OCI-LY3 (cell line): ENCODE measurements around the gene PHC2.

Experiments used
- H2AFZ ChIP-seq: fragments of 200-600, 300-600 bp; shearing (Covaris generic); 2 replicates; pipeline ENCODE4 v1.6.0; 2014; ENCODE audit warnings: antibody characterized with exemption, low read depth, low read length
- H3K27ac ChIP-seq: fragments of 200-600, 300-600 bp; sonication (generic); 2 replicates; pipeline ENCODE4 v1.5.1; 2014; ENCODE audit warnings: mild to moderate bottlenecking, low read length, moderate library complexity, mixed read lengths
- H3K27me3 ChIP-seq: fragments of 200-600, 300-600 bp; sonication (generic); 2 replicates; pipeline ENCODE4 v1.6.1; 2014; ENCODE audit warnings: low read depth, low read length, mixed read lengths
- H3K36me3 ChIP-seq: fragments of 200-600, 300-600 bp; sonication (generic); replicated peaks from 2 replicates; pipeline ENCODE3; 2014; ENCODE audit warnings: low read depth, low read length, mixed read lengths
- H3K4me1 ChIP-seq: fragments of 300-600, 200-600 bp; sonication (generic); 2 replicates; pipeline ENCODE4 v1.6.1; 2014; ENCODE audit warnings: low read length, mixed read lengths
- H3K4me2 ChIP-seq: fragments of 200-600, 300-600 bp; sonication (generic); 2 replicates; pipeline ENCODE4 v1.6.1; 2014; ENCODE audit warnings: low read length, mixed read lengths
- H3K4me3 ChIP-seq: fragments of 300-600, 200-600 bp; sonication (generic); 2 replicates; pipeline ENCODE4 v1.5.1; 2014; ENCODE audit warnings: antibody characterized with exemption, mild to moderate bottlenecking, low read length, moderate library complexity
- H3K79me2 ChIP-seq: fragments of 300-600, 200-600 bp; shearing (Covaris generic); 2 replicates; pipeline ENCODE4 v1.6.1; 2014; ENCODE audit warnings: mild to moderate bottlenecking, low read length, mixed read lengths
- H3K9ac ChIP-seq: fragments of 300-600, 200-600 bp; shearing (Covaris generic); 2 replicates; pipeline ENCODE4 v1.6.0; 2014; ENCODE audit warnings: mild to moderate bottlenecking, low read length, moderate library complexity
- H3K9me3 ChIP-seq: fragments of 200-600, 300-600 bp; shearing (Covaris generic); 2 replicates; pipeline ENCODE4 v1.6.1; 2014; ENCODE audit warnings: low read length, mixed read lengths; ENCODE audit not compliant: insufficient read depth
- H4K20me1 ChIP-seq: fragments of 200-600, 300-600 bp; sonication (generic); 2 replicates; pipeline ENCODE4 v1.6.1; 2016; ENCODE audit warnings: low read length, mixed read lengths; ENCODE audit not compliant: insufficient read depth
- CTCF ChIP-seq: fragments of 200-600, 300-600 bp; sonication (generic); IDR thresholded peaks from 2 replicates; pipeline ENCODE4 v1.5.1; 2014; ENCODE audit warnings: antibody characterized with exemption, low read length, low read depth
- EZH2phosphoT487 ChIP-seq: fragments of 200-600 bp; shearing (Covaris generic); IDR thresholded peaks from 2 replicates; pipeline ENCODE4 v1.6.1; 2018; ENCODE audit warnings: antibody characterized with exemption, mixed run types, low read depth

PHC2 gene

GRCh38 chr1:33328817-33329216 lies 102.1 kb downstream of the PHC2 start:
- no peaks in the 10 kb centered on the region for H3K79me2 ChIP-seq
- H3K36me3 ChIP-seq, result peaks cover 7% of the 10 kb centered on the region
- H2AFZ ChIP-seq, result no peak overlapping the region
- no peaks in the 10 kb centered on the region for H3K9me3 ChIP-seq
- TF ChIP-seq EZH2phosphoT487 (no peak), CTCF (no peak)
- no peak overlapping the region for H3K27ac ChIP-seq
- no peaks in the 10 kb centered on the region for H4K20me1 ChIP-seq
- H3K4me1 ChIP-seq, result no peaks in the 10 kb centered on the region
- no peak overlapping the region for H3K9ac ChIP-seq
- no peak overlapping the region for H3K4me3 ChIP-seq
- H3K27me3 ChIP-seq, result no peaks in the 10 kb centered on the region
- no peak overlapping the region for H3K4me2 ChIP-seq

DNA sequence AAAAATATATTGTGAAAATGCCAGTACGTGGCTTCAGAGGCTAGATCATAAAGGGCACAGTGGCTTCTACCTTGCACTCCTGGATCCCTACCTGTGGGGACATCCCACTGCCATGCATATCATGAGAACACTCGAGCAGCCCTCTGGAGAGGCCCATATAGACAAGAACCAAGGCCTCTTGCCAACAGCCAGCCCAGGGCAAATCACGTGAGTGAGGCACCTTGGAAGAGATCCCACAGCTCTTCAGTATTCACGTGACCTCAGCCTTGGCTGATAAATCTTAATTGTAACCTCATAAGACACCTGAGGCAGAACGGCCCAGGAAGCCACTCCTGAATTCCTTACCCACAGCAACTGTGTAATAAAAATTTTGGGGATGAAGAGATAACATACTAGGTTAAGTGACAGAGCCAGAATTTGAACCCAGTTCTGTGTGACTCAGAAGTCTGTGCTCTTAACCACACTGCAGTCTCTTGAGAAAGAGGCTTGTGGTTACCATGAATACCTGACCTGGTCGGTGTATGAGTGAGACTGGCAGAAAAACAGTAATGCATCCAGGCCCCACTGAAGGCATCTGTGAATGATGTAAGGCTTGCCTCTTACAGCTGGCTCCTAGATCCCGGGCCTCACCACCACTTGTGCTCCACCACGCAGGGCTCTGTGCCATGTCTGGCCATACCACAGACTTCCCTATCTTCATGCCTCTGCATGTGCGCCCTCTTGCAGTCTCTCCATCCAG lies 103.1 kb downstream of the PHC2 start:
- Histone ChIP-seq H3K9me3 (no peaks in the 10 kb centered on the region), H3K9ac (no peak overlapping the region), H3K27me3 (no peaks in the 10 kb centered on the region), H2AFZ (no peak overlapping the region), H3K4me2 (no peak overlapping the region), H3K36me3 (peaks cover 7% of the 10 kb centered on the region), H3K27ac (no peak overlapping the region), H3K4me3 (no peak overlapping the region), H3K4me1 (no peaks in the 10 kb centered on the region), H3K79me2 (no peaks in the 10 kb centered on the region), H4K20me1 (no peaks in the 10 kb centered on the region)
- TF ChIP-seq EZH2phosphoT487, result no peak
- TF ChIP-seq CTCF, result no peak

GRCh38 chr1:33326785-33327184 lies 104.1 kb downstream of the PHC2 start:
- H3K27me3 ChIP-seq, result no peaks in the 10 kb centered on the region
- no peak overlapping the region for H3K9ac ChIP-seq
- no peaks in the 10 kb centered on the region for H3K79me2 ChIP-seq
- no peak overlapping the region for H3K4me3 ChIP-seq
- H2AFZ ChIP-seq, result no peak overlapping the region
- no peak overlapping the region for H3K4me2 ChIP-seq
- no peaks in the 10 kb centered on the region for H3K4me1 ChIP-seq
- H3K36me3 ChIP-seq, result peaks cover 7% of the 10 kb centered on the region
- no peaks in the 10 kb centered on the region for H4K20me1 ChIP-seq
- no peak overlapping the region for H3K27ac ChIP-seq
- TF ChIP-seq EZH2phosphoT487 (no peak), CTCF (no peak)
- no peaks in the 10 kb centered on the region for H3K9me3 ChIP-seq

GRCh38 chr1:33324677-33325575 lies 106.0 kb downstream of the PHC2 start:
- Histone ChIP-seq H3K36me3 (peaks cover 7% of the 10 kb centered on the region), H3K9me3 (no peaks in the 10 kb centered on the region), H3K27ac (no peak overlapping the region), H3K9ac (no peak overlapping the region), H3K4me3 (no peak overlapping the region), H3K27me3 (no peaks in the 10 kb centered on the region), H3K4me1 (no peaks in the 10 kb centered on the region), H4K20me1 (no peaks in the 10 kb centered on the region), H3K79me2 (no peaks in the 10 kb centered on the region), H3K4me2 (no peak overlapping the region), H2AFZ (no peak overlapping the region)
- TF ChIP-seq EZH2phosphoT487 (no peak), CTCF (no peak)
